Endothelial cell (in vitro differentiated cells): Measurements from ENCODE around the gene DMD. TPM values are rescaled to one million over a fixed set of nuclear protein-coding genes. Genes with fewer than 3 reads are reported as not detected.

Experiments used
- DNase-seq: peaks from one replicate; pipeline ENCODE4 v3.0.0; 2021; ENCODE audit warnings: low spot score
- H3K27ac Mint-ChIP-seq: one replicate; pipeline ENCODE4 v1.8.0; 2021; ENCODE audit warnings: mixed read lengths, inconsistent platforms; ENCODE audit not compliant: unreplicated experiment
- H3K27me3 Mint-ChIP-seq: one replicate; pipeline ENCODE4 v1.8.0; 2021; ENCODE audit warnings: mild to moderate bottlenecking, moderate library complexity, mixed read lengths, inconsistent platforms; ENCODE audit not compliant: unreplicated experiment
- H3K36me3 Mint-ChIP-seq: one replicate; pipeline ENCODE4 v1.8.0; 2021; ENCODE audit warnings: mild to moderate bottlenecking, low read depth, mixed read lengths, inconsistent platforms; ENCODE audit not compliant: unreplicated experiment
- H3K4me1 Mint-ChIP-seq: one replicate; pipeline ENCODE4 v1.8.0; 2021; ENCODE audit warnings: mild to moderate bottlenecking, mixed read lengths, inconsistent platforms; ENCODE audit not compliant: unreplicated experiment
- H3K4me3 Mint-ChIP-seq: one replicate; pipeline ENCODE4 v1.8.0; 2021; ENCODE audit warnings: mild to moderate bottlenecking, mixed read lengths, inconsistent platforms; ENCODE audit not compliant: unreplicated experiment
- H3K9me3 Mint-ChIP-seq: one replicate; pipeline ENCODE4 v1.8.0; 2021; ENCODE audit warnings: mixed read lengths, inconsistent platforms; ENCODE audit not compliant: unreplicated experiment
- CTCF ChIP-seq: fragments of 200-600 bp; sonication (generic); IDR thresholded peaks from one replicate; pipeline ENCODE4 v1.5.0; 2021; ENCODE audit warnings: antibody characterized with exemption; ENCODE audit not compliant: unreplicated experiment
- total RNA-seq: library from RNA; stranded (reverse); fragmentation: NEBNext Ultra II Directional; extraction: Animal tissue kit (Norgen Biotek cat#: 25700); gene quantifications from one replicate; pipeline ENCODE4 v1.2.1, GENCODE V29; 2021; ENCODE audit not compliant: unreplicated experiment

Gene DMD
- total RNA-seq, 1 donor from 2014 or later, result 5.5 TPM

GRCh38 chrX:32798990-32799389, 412.4 kb downstream of the DMD start:
- Mint-ChIP-seq H3K36me3 (no peaks in the 10 kb centered on the region), H3K9me3 (no peaks in the 10 kb centered on the region), H3K4me3 (no peak overlapping the region), H3K27ac (no peak overlapping the region), H3K4me1 (no peaks in the 10 kb centered on the region), H3K27me3 (no peaks in the 10 kb centered on the region)
- no peak for DNase-seq
- no peak for TF ChIP-seq CTCF

GRCh38 chrX:32788936-32789335, 422.4 kb downstream of the DMD start:
- TF ChIP-seq CTCF, result no peak
- no peaks in the 10 kb centered on the region for H3K4me1 Mint-ChIP-seq

GRCh38 chrX:32780109-32780508, 431.2 kb downstream of the DMD start:
- Mint-ChIP-seq H3K27me3 (no peaks in the 10 kb centered on the region), H3K27ac (no peak overlapping the region), H3K9me3 (no peaks in the 10 kb centered on the region), H3K36me3 (no peaks in the 10 kb centered on the region), H3K4me3 (no peak overlapping the region), H3K4me1 (no peaks in the 10 kb centered on the region)
- TF ChIP-seq CTCF, result no peak
- DNase-seq, result no peak

More at GRCh38 chrX:32788936-32789335, 422.4 kb downstream of the DMD start:
- Mint-ChIP-seq H3K36me3 (no peaks in the 10 kb centered on the region), H3K9me3 (no peaks in the 10 kb centered on the region), H3K4me3 (no peak overlapping the region), H3K27ac (no peak overlapping the region), H3K27me3 (peaks cover 1% of the 10 kb centered on the region)
- DNase-seq, result no peak

GRCh38 chrX:32778965-32779364, 432.4 kb downstream of the DMD start:
- Mint-ChIP-seq H3K4me1 (no peaks in the 10 kb centered on the region), H3K4me3 (no peak overlapping the region), H3K27ac (no peak overlapping the region), H3K9me3 (no peaks in the 10 kb centered on the region), H3K36me3 (no peaks in the 10 kb centered on the region), H3K27me3 (no peaks in the 10 kb centered on the region)
- no peak for DNase-seq
- no peak for TF ChIP-seq CTCF

- Mint-ChIP-seq H3K4me1 (no peaks in the 10 kb centered on the region), H3K27ac (no peak overlapping the region), H3K36me3 (no peaks in the 10 kb centered on the region), H3K4me3 (no peak overlapping the region), H3K27me3 (peaks cover 1% of the 10 kb centered on the region), H3K9me3 (no peaks in the 10 kb centered on the region)
- DNase-seq, result no peak
- no peak for TF ChIP-seq CTCF
Measured at GRCh38 chrX:32774966-32775365, 436.4 kb downstream of the DMD start.
